ENCODE data around the gene RFLNA.
A peak's percentile ranks its signal among the peaks of the same experiment; 100 is the strongest.
"Not testable (repeated sequence)": the region's sequence is repeated elsewhere in the genome, so short reads cannot be mapped to it uniquely, and the experiment has no call there.

Gene RFLNA

DNA sequence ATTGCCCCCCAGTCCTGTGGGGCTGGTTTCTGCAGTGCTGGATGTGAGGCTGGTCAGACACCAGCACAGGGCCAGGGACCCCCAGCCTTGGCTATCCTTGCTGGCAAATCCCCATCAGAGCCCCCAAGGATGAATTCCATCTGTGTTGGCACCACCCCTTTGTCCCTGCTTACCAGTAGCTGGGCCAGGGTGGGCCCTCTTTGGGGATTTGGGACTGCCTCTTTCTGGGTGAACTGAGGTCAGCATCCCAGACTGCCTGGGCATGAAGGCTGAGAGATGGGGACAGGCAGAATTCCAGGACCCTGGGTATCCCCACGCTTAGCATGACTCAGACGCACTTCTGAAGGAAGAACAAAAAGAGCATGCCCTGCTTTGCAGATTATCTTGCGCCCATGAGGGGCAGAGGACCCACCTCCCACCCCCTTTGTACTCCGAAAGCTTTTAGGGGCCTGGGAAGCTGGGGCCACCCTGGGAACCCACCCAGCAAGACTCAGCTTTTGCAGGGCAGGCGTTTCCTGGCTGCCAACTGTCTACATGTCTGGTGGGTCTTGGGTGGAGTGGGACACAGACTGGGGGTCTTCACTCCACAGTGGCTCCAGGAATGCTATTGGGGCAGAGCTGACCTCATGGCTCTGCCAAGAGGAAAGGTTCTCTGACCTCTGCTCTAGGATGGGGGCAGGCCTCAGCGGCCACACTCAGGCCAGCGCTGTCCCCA, 26.8 kb downstream of the RFLNA start:
- DNase-seq: no peak

- DNase-seq: peak; percentile 20
Measured at GRCh38 chr12:124322271-124322998, 27.5 kb downstream of the RFLNA start.

DNA sequence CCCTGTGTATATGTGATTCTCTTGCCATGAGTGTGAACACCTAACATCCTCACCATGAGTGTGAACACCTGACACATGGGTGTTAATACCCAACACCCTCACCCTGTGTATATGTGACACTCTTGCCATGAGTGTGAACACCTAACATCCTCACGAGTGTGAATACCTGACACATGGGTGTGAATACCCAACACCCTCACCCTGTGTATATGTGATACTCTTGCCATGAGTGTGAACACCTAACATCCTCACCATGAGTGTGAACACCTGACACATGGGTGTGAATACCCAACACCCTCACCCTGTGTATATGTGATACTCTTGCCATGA, 28.1 kb downstream of the RFLNA start:
- DNase-seq: not testable (repeated sequence)

DNA sequence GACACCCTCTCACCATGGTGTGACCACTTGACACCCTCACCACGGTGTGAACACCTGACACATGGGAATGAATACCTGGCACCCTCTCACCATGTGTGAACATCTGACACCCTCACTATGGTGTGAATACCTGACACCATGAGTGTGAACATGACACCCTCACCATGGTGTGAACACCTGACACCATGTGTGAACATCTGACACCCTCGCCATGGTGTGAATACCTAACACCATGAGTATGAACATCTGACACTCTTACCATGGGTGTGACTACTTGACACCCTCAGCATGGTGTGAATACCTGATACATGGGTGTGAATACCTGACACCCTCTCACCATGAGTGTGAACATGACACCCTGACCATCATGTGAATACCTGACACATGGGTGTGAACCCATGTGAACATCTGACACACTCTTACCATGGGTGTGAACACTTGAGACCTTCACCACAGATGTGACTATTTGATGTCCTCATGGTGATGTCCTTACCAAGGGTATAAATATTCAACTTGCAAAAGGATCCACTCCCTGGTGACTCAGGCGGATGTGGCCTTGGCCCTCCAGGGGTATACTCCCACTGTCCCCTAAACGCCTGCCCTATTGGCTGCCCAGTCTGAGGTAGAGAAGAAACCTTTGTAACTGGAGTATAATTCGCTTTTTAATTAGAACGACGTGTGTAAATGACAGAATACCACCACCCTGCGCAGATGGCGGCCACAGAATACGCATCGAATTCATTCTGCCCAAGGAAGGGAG, 29.1 kb downstream of the RFLNA start:
- DNase-seq: peak; percentile 57

- no peak for DNase-seq
Measured at GRCh38 chr12:124324803-124325705, 30.2 kb downstream of the RFLNA start.

DNA sequence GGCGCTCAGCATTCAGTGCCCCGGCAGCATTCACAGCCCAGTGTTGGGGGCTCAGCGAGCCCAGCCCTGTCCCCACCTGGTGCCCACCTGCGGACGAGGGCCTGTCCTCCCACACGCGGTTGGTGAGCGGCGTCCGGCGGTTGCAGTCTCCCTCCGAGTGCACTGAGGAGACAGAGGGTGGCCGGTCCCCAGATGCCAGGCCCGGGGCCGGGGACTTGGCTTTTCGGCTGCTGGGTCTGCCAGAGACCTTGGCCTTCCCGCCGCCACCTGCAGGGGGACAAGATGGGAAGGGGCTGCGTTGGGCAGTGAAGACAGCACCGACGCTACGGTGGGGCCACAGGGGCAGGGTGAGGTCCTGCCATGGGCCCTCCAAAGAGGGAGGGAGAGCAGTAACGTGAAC, 31.2 kb downstream of the RFLNA start:
- no peak for DNase-seq

DNA sequence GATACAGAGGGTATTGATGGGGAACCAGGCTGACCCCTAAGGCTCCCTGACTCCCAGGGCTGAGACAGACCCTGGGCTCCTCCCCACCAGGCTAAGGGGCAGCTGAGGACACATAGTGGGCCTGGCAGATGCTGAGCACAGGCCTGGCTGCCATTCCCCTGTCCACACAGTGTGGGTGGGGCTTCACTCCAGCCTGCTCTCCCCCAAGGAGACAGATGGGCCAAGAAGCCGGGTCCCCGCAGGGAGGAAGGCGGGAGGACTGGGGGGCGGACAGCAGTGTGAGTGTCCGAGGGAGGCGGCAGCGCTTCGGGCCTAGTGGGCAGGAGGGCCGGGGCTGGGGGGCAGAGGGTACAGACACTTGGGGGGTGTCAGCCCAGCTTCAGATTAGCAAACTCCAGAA, 32.0 kb downstream of the RFLNA start:
- peak; percentile 50 for DNase-seq

DNA sequence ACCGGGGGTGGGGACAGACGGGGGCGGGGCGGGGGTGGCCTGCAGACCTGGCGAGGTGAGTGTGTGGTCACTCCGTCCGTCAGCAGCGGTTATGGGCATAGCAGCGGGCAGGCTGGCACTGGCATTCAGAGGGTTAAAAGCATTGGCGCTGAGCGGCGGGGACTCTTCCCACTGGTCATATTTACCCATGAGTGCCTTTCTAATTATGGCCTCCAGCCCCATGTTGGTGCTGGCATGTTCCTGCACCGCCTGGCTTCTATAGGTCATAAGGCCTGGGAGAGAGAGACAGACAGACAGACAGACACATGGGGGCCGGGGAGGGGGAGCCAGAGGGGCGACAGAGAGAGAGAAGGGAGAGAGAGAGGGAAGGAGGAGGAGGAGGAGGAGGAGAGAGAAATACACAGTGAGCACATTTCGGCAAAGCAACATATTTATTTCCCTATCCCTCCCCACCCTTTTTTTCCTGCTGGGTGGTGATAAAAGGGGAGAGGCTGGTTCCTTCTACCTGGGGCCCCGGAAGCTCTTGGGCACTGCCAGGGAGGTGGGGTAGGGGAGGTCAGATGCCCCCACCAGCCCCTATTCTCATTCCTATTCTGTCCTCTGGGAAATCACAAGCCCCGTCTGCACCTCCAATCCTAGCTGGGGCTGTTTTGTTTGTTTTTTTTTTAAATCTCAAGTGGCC, 32.6 kb downstream of the RFLNA start:
- peak; percentile 76 for DNase-seq

GRCh38 chr12:124328116-124328515, 33.2 kb downstream of the RFLNA start:
- DNase-seq: peak; percentile 24

DNA sequence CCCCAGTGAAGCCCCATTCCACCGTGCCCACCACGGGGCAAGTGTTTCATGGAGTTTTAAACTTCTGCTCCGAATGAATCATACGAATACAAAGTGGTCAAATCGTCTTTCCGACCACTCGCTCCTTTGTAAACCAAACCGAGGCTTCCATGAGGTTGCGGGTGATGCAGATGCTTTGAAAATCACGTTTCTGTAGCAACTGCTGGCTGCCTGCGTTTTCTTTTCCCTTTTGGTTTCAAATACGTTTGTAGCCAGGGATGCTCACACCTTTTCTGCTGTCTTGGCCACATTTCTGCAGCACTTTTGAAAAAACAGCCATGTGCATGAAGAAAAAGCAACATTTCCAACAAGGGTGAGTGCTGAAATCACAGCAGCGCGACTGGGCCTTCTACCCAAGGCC, 33.7 kb downstream of the RFLNA start:
- no peak for DNase-seq

DNA sequence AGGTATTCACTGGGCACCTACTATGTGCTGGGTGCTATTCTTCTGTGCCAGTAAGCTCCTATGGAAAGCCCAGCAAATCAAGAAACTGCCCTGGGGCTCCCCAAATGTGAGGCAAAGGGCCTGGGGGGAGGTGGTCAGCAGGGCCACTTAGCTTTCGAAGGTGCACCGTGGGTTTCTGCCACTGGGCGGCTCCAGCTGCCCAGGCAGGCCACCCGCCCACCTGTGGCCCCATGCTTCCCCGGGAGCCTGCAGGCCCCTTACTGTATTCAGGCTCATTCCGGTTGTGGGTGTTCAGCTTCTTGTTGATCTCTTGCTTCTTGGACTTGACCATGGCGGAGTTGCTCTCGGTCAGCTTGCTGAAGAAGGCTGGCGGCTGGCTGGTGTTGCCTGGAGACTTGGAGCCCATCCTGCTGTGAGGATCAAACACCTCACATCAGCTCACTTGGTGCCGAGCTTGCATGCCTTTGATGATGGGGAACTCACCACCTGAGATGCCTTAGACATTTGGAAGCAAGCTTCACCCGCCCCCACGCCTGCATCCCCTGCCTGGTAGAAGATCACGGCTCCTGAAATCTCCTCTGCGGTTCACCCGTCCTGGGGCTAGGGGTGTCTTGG, 37.3 kb downstream of the RFLNA start:
- no peak for DNase-seq

GRCh38 chr12:124332900-124333299, 38.0 kb downstream of the RFLNA start:
- DNase-seq: no peak

- DNase-seq: no peak
Measured at GRCh38 chr12:124333724-124334123, 38.8 kb downstream of the RFLNA start.

GRCh38 chr12:124334266-124334665, 39.4 kb downstream of the RFLNA start:
- no peak for DNase-seq

DNA sequence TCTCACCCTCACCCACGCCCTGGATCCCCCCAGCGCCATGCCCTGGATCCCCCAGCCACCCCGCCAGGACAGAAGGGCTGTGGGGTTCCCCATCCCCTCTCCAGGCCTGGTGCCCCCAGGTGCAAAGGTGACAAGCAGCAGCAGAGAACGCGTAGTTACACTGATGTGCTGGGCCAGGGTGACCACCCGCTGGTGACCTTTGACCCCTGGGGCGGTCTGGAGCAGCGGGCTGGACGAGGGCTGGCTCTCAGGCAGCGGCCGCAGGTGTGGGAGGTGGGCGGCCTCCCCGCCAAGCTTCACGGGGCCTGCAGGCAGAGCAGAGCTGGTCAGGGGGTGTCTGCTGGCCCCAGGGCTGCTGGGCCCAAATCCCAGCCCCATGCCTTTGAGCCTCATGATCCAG, 40.1 kb downstream of the RFLNA start:
- no peak for DNase-seq

- no peak for DNase-seq
Measured at GRCh38 chr12:124335426-124336183, 40.7 kb downstream of the RFLNA start.

- DNase-seq: no peak
Measured at GRCh38 chr12:124336184-124336437, 41.2 kb downstream of the RFLNA start.

DNA sequence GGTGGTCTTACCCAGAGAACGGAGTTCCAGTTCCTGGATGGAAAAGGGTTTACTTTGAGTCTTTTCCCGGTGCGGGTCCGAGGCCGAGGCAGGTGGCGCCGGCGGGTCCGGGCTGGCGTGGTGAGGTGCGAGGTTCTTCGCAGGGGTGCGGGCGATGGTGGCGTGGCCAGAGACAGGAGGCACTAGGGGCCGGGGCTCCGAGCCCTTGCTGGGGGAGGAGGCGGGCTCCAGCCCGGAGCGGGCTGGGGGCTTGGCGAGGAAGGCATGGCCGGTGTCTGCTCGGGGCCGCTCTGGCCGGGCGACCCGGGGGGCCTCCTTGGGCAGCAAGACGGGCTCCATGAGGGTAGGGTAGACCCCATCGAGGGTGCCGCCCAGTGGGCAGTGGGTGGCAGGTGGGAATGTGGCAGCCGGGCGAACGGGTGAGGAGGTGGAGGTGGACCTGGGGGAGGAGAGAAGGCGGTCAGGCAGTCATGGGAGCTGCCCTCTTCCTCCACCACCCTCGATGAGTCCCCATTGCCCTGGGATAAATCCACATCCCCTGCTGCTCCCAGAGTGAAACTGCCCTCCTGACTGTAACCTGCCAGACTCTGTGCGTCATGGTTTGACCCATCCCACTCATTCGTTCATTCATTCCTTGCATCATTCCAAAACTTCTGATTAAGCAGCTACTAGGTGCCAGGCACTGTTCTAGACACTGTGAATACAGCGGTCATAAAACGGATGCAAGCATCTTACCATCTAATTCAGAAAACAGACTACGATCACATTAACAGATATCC, 42.0 kb downstream of the RFLNA start:
- DNase-seq: no peak

DNA sequence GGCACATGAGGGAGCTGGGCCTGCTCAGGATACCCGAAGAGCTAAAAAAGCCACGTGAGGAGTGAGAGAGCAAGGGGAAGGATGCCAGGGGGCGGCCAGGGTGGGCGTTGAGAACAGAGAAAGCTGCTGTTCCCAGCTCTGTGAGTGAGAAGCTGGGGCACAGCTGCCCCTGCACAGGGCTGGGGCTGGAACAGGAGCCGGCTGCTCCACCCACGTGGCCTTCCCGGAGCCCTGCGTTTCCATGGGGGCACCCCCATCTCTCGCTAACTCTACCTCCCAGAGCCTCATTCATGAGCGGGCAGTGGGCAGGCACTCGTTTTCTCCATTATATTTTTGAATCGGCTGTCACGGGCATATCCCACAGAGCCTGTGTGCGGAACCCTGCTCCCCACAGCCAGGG, 42.7 kb downstream of the RFLNA start:
- no peak for DNase-seq

GRCh38 chr12:124338448-124338847, 43.6 kb downstream of the RFLNA start:
- DNase-seq: no peak

Data from eye (tissue), 1 donor.